GM12892 (cell line): ENCODE data around the gene MRAP.

Experiments used
- POLR2A ChIP-seq: IDR thresholded peaks from 2 replicates; pipeline ENCODE4 v1.6.1; 2011; ENCODE audit warnings: low read depth, low read length, control low read depth
- POLR2AphosphoS5 ChIP-seq: IDR thresholded peaks from 2 replicates; pipeline ENCODE4 v1.6.1; 2011; ENCODE audit warnings: low read depth, low read length, control low read depth

GRCh38 chr21:32279377-32279680 lies 19.3 kb upstream of the MRAP start:
- TF ChIP-seq POLR2AphosphoS5 (no peak), POLR2A (no peak)
